Sciatic nerve (tissue), 2 donors: Measurements from ENCODE around the gene HPSE2. TPM values are rescaled to one million over a fixed set of nuclear protein-coding genes. Genes with fewer than 3 reads are reported as not detected.
A peak's percentile ranks its signal among the peaks of the same experiment; 100 is the strongest.

Experiments
- ATAC-seq: fragments of 200-7000 bp; cut with Tn5 transposase; one replicate; pipeline ENCODE4 v1.9.1; 2020; ENCODE audit warnings: mild to moderate bottlenecking, moderate library complexity
- DNase-seq: peaks from one replicate; pipeline ENCODE4 v3.0.0-alpha.2; 2020; ENCODE audit warnings: low spot score
- intact Hi-C: fragments of 100-400 bp; cut with DNase I; formaldehyde crosslinking; loops from one replicate; pipeline ENCODE4 v1.14.2; 2022
- total RNA-seq: library from RNA; stranded (reverse); fragmentation: NEBNext Ultra II Directional; extraction: Animal tissue kit (Norgen Biotek cat#: 25700); gene quantifications from one replicate; pipeline ENCODE4 v1.2.1, GENCODE V29; 2021
- donor health status: DM: no; HTN: no; CAD: no.
- donor health status: DM: no; HTN: no; CAD: no.

Gene HPSE2
- total RNA-seq, 1 donor from 2014 or later = 1.7 TPM

GRCh38 chr10:98422182-98422581 is 813.5 kb downstream of the HPSE2 start:
- no peak for DNase-seq
- ATAC-seq = no peak

GRCh38 chr10:98420786-98421185 is 814.9 kb downstream of the HPSE2 start:
- ATAC-seq = no peak
- intact Hi-C loops = no loop called here
- no peak for DNase-seq

More at GRCh38 chr10:98422182-98422581, 813.5 kb downstream of the HPSE2 start:
- intact Hi-C loops = no loop called here

DNA sequence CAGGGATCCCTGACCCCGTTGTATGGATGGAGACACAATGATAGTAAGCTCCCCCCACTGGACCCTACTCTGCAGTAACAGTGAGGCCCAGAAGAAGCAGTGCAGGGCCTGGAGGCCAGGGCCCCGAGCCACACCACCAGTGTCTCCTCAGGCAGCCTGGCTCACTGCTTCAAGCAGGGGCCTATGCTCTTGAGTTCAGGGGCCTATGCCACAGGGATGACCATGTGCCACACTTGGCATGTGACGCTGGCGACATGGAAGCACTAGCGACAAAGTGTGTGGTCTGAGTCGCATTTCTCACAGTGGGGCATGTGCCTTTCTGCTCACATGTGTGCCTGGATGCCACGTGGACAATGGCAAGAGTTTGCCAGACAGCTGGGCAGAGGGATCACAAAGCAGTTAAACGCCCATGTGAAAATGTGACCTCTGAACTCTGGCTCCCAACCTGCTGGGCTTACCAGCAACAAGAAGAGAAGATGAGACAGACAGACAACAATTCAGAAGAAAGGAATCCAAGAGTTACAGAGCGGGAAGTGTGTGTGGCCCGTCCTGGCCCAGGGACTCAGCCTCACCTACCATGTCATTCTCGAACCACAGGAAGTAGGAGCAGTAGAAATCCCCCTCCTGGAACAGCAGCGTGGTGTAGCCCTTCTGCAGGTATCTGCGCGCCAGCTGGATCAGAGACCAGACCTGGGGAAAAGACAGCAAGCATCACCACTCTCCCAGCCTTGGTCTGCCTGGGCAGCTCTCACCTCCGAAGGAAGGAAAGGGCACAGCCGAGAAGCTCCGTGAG is 816.0 kb downstream of the HPSE2 start:
- ATAC-seq (no peak), DNase-seq (no peak)
- intact Hi-C loops = no loop called here

GRCh38 chr10:98418665-98419468 is 816.8 kb downstream of the HPSE2 start:
- intact Hi-C loops = no loop called here
- ATAC-seq (no peak), DNase-seq (no peak)

GRCh38 chr10:98417973-98418664 is 817.5 kb downstream of the HPSE2 start:
- DNase-seq (no peak), ATAC-seq (no peak)
- intact Hi-C loops = no loop called here

DNA sequence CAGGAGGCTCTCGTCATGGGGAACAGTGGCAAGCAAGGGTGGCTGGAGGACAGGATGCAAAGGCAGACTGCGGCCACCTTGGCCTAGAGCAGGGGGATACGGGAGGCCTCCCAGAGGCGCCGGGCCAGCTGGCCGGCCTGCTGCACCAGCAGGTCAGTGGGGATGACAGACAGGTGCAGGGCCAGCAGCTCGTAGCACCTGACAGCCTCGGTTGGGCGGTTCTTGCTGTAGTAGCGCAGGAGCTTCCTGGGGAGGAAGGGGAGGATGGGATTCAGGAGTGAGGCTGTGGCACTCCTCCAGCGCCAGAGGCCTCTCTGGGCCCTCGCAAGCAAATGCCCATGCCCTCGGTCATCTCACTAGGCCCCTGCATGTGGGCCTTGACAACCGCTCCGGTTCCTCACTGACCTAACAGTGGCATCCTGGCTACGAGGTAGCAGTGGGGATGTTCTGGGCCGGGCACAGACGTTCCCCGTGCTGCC is 818.1 kb downstream of the HPSE2 start:
- no peak for ATAC-seq
- no peak for DNase-seq
- intact Hi-C loops = no loop called here

- ATAC-seq = no peak
- DNase-seq = no peak
- intact Hi-C loops = no loop called here
Observed at GRCh38 chr10:98416606-98417388, 818.9 kb downstream of the HPSE2 start.

GRCh38 chr10:98415731-98416119 is 819.9 kb downstream of the HPSE2 start:
- intact Hi-C loops = no loop called here
- DNase-seq (no peak), ATAC-seq (peak; percentile 62)

DNA sequence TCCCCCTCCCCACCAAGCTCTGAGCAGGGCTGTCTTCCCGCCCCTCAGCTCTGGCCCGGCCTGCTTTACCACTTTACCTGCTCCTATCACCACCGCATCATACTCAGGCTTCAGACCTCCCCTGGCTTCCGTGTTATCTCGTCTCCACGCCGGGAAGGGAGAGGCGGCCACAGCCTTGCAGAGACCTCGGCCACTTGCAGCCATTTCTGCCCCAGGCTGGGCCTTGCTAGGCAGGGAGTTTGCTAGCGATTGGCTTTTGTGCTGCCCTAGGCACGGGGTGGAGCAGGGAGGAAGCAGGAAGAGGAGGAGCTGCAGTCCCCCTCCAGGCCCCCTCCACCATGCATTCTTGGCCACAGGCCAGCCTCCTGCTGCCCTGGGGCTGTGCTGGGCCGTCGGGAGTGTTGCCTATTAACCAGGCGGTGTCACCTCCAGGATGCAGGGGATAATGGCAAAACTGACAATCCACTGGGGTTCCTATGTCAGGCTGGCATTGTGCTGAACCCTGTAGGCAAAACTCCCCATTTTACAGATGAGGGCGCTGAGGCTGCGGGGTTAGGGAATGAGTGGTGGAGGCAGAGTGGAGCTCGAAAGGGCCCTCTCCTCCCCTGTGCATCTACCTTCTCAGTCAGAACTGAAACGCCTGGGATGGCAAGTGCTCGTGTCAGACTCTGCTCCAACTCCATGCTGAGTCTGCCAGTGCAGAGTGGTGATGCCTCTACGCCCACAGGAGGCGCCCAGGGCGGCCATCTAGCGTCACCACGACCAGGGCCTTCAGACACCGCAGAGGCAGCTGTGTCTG is 820.5 kb downstream of the HPSE2 start, which contains the start of gene PYROXD2:
PYROXD2 (minus strand) TSS at position 251 of the 799 bp plus-strand sequence; CDS start at position 204, 47 bp downstream.
- ATAC-seq (peak; percentile 97), DNase-seq (peak; percentile 96)
- intact Hi-C loops = no loop called here

DNA sequence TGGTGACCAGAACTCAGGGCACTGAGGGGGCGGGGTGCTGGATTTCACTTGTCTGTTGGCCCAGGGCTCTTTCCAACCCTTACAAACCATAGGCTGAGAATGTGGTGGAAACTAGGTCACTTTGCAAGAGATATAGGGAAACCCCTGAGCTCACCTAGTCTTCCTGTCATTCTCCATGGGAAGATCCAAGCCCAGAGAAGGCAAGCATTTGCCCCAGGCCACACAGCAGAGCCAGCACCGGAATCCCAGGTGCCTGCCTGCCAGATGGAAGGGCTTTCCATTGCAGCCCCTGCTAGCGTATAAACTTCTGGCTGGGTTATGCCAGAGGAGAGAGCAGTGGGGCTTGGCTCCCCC is 821.1 kb downstream of the HPSE2 start:
- intact Hi-C loops = no loop called here
- DNase-seq = no peak
- ATAC-seq = no peak

DNA sequence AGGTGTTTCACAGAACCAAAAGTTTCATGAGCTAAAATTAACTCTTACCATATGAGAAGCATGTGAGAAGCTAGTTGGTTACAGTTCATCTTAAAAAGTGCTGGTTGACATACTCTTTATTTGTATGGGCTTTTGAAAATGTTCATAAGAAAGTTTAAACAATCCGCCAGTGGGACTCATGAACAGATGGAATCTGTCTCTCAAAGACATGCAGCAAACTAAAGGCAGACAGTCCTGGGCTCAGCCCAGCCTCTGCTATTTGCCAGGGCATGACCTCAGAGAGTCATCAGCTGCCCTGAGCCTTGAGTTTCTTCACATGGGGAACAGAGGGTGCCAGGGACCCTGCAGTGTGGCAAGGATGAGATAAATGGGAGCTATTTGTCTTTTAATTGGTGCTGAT is 823.9 kb downstream of the HPSE2 start:
- intact Hi-C loops = no loop called here
- DNase-seq = no peak

GRCh38 chr10:98411166-98411565 is 824.5 kb downstream of the HPSE2 start:
- intact Hi-C loops = no loop called here

More for the DNA sequence above, 823.9 kb downstream of the HPSE2 start:
- ATAC-seq = no peak

GRCh38 chr10:98410759-98411158 is 824.9 kb downstream of the HPSE2 start:
- DNase-seq (no peak), ATAC-seq (no peak)
- intact Hi-C loops = no loop called here

More at GRCh38 chr10:98411166-98411565, 824.5 kb downstream of the HPSE2 start:
- ATAC-seq (no peak), DNase-seq (no peak)

DNA sequence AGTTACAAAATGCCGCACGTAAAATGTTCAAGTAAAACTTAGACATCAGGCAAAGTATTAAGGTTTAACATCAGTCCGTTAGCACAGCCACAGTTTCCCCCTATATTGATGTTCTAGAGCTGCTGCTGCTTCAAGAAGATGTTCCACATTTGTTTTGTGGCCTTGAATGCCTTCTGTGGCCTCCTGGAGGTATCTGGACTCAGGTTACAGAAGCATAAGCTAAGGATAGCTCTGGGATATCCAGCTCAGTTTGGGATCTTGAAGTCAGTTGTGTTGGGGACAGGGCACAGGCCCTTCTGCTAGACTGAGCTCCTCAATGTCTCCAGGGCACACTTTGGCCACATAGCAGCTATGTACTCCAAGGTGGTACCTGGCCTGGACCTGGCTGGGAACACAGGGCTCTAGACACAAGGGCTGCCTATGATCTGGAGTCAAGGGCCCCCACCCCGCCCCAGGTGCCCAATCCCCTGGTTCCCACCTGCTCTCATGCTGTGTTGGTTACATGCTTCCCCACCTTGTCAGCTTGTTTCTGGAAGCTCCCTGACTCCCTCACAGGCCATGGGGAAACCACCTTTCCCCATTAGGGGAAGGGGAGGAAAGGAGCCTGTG is 825.4 kb downstream of the HPSE2 start:
- ATAC-seq = no peak
- intact Hi-C loops = no loop called here

GRCh38 chr10:98408799-98409198 is 826.9 kb downstream of the HPSE2 start:
- intact Hi-C loops = no loop called here
- ATAC-seq (no peak), DNase-seq (no peak)

More for the DNA sequence above, 825.4 kb downstream of the HPSE2 start:
- DNase-seq = no peak

DNA sequence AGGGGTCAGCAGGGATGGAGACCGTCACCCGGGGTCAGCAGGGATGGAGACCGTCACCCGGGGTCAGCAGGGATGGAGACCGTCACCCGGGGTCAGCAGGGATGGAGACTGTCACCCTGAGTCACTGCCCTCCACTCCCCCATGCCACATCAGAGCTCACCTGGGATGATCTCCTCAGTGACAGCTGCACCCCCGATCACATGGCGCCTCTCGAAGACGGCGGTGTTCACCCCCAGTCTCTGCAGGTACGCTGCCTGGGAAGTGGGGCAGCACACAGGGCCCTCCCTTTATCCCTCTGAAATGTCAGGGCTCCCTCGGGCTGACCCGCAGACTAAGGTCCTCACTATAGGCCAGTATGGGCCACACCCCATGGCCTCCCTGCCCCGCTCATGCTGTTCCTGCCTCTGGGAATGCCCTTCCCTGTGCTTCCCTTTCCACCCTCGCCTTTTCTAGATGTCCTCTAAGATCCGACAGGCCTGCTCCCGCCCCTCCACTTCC is 827.9 kb downstream of the HPSE2 start:
- intact Hi-C loops = no loop called here
- ATAC-seq = no peak
- no peak for DNase-seq
